ENCODE data around the gene APOC3.

GRCh38 chr11:116831790-116832349 lies 2.2 kb downstream of the APOC3 start:
- TF ChIP-seq CTCF (IDR thresholded peaks at IDR 0.05) (no peak), POLR2A (IDR thresholded peaks at IDR 0.05) (no peak)

Measured in thyroid gland (tissue), 4 donors.